Vagina (tissue), 2 donors: Measurements from ENCODE around the gene ANO6. TPM values are rescaled to one million over a fixed set of nuclear protein-coding genes. Genes with fewer than 3 reads are reported as not detected.
"Not testable (repeated sequence)": the region's sequence is repeated elsewhere in the genome, so short reads cannot be mapped to it uniquely, and the experiment has no call there.

Experiments used
- DNase-seq, 2 donors: peaks; one replicate each; pipeline ENCODE4 v3.0.0-alpha.2; 2017; ENCODE audit errors: extremely low spot score in 2 of 2
- H3K27ac ChIP-seq: fragments of 200-600 bp; sonication (generic); one replicate; pipeline ENCODE4 v1.5.1; 2019
- H3K27me3 ChIP-seq: fragments of 200-600 bp; sonication (generic); one replicate; pipeline ENCODE4 v1.5.1; 2019
- H3K36me3 ChIP-seq, 2 donors: fragments of 200-600 bp; sonication (generic); one replicate each; pipeline ENCODE4 v1.5.1; 2017 to 2019
- H3K4me1 ChIP-seq: fragments of 200-600 bp; sonication (generic); one replicate; pipeline ENCODE4 v1.5.1; 2019
- H3K4me3 ChIP-seq, 2 donors: fragments of 200-600 bp; sonication (generic); 1 replicate in 1 of 2; 2 replicates in 1 of 2; pipeline ENCODE4 v1.5.1; 2016 to 2019
- H3K9me3 ChIP-seq: fragments of 200-600 bp; sonication (generic); one replicate; pipeline ENCODE4 v1.5.1; 2019
- CTCF ChIP-seq, 3 experiments: fragments of 450-650 bp in 2 of 3; fragments of 200-600 bp in 1 of 3; sonication (generic) in 1 of 3; IDR thresholded peaks; one replicate each; pipeline ENCODE4 v1.5.1; 2017 to 2019; ENCODE audit warnings: antibody characterized with exemption in 3 of 3, mild to moderate bottlenecking in 2 of 3, moderate library complexity in 2 of 3
- POLR2A ChIP-seq, 2 donors: fragments of 450-650 bp; IDR thresholded peaks; one replicate each; pipeline ENCODE4 v1.6.1; 2017; ENCODE audit warnings: antibody characterized with exemption in 2 of 2, mild to moderate bottlenecking in 2 of 2, moderate library complexity in 2 of 2
- POLR2AphosphoS5 ChIP-seq, 2 donors: sonication (generic); formaldehyde crosslinking; IDR thresholded peaks; one replicate each; pipeline ENCODE4 v1.9.0; 2017; ENCODE audit warnings: antibody characterized with exemption in 2 of 2, mild to moderate bottlenecking in 2 of 2, low read depth in 1 of 2; ENCODE audit not compliant: insufficient read depth in 1 of 2
- intact Hi-C: fragments of 100-400 bp; cut with DNase I; formaldehyde crosslinking; loops from one replicate; pipeline ENCODE4 v1.15.1; 2023
- total RNA-seq: library from RNA; depleted of rRNA; stranded (reverse); fragments of >200 nt; gene quantifications from one replicate; pipeline ENCODE4 v1.2.3, GENCODE V29; 2016

The ANO6 gene
- total RNA-seq, result 48.4 TPM

- Histone ChIP-seq H3K4me1 (peaks cover 31% of the 10 kb centered on the region), H3K27me3 (no peaks in the 10 kb centered on the region), H3K36me3 (no peaks in the 10 kb centered on the region), H3K4me3 (peak within 1 kb of the TSS; percentile 82 to 94), H3K27ac (peak within 1 kb of the TSS; percentile 97), H3K9me3 (no peaks in the 10 kb centered on the region)
- peak in 1 of 2 donors; percentile 94 for DNase-seq
- intact Hi-C loops, result loop anchor here (10.0 kb wide), 2 partner anchors 59 to 169 kb away; no protein-coding TSS in a partner anchor
- peak in 1 of 2 donors; percentile 75 for TF ChIP-seq POLR2A (IDR thresholded peaks at IDR 0.05)
- peak; percentile 47 to 88 for TF ChIP-seq POLR2AphosphoS5 (IDR thresholded peaks at IDR 0.05; ENCODE audit: insufficient read depth in 1 of 2, low read depth in 1 of 2)
- TF ChIP-seq CTCF (IDR thresholded peaks at IDR 0.05), result peak in 1 of 3 experiments; percentile 16
Observed at GRCh38 chr12:45215419-45216229, at the start of gene ANO6. Gene ANO6 (plus strand): TSS chr12:45216095. CDS start chr12:45216322, 227 bp downstream.

GRCh38 chr12:45168976-45169375 lies 46.9 kb upstream of the ANO6 start:
- intact Hi-C loops, result no loop called here
- Histone ChIP-seq H3K27me3 (no peaks in the 10 kb centered on the region), H3K9me3 (no peaks in the 10 kb centered on the region), H3K36me3 (no peaks in the 10 kb centered on the region), H3K27ac (no peak overlapping the region), H3K4me1 (peaks cover 9% of the 10 kb centered on the region), H3K4me3 (no peak overlapping the region)
- DNase-seq, result no peak
- TF ChIP-seq CTCF (IDR thresholded peaks at IDR 0.05) (no peak), POLR2AphosphoS5 (IDR thresholded peaks at IDR 0.05; ENCODE audit: insufficient read depth in 1 of 2, low read depth in 1 of 2) (no peak), POLR2A (IDR thresholded peaks at IDR 0.05) (no peak)

GRCh38 chr12:45170456-45171042 lies 45.3 kb upstream of the ANO6 start:
- no peak for TF ChIP-seq POLR2A (IDR thresholded peaks at IDR 0.05)
- TF ChIP-seq CTCF (IDR thresholded peaks at IDR 0.05), result peak; percentile 59 to 71 (median 67)
- no peak for TF ChIP-seq POLR2AphosphoS5 (IDR thresholded peaks at IDR 0.05; ENCODE audit: insufficient read depth in 1 of 2, low read depth in 1 of 2)
- peaks cover 8% of the 10 kb centered on the region for H3K4me1 ChIP-seq
- H3K36me3 ChIP-seq, result no peaks in the 10 kb centered on the region
- DNase-seq, result no peak
- intact Hi-C loops, result no loop called here
- no peaks in the 10 kb centered on the region for H3K27me3 ChIP-seq
- H3K4me3 ChIP-seq, result no peak overlapping the region
- no peaks in the 10 kb centered on the region for H3K9me3 ChIP-seq
- H3K27ac ChIP-seq, result no peak overlapping the region

GRCh38 chr12:45173293-45173692 lies 42.6 kb upstream of the ANO6 start:
- H3K4me1 ChIP-seq, H3K4me3 ChIP-seq, intact Hi-C loops, H3K36me3 ChIP-seq, H3K27me3 ChIP-seq, H3K27ac ChIP-seq, DNase-seq: not testable (repeated sequence)
- H3K9me3 ChIP-seq, result peaks cover 10% of the 10 kb centered on the region

GRCh38 chr12:45174595-45174994 lies 41.3 kb upstream of the ANO6 start:
- no peak overlapping the region for H3K4me3 ChIP-seq
- intact Hi-C loops, result no loop called here
- no peaks in the 10 kb centered on the region for H3K4me1 ChIP-seq
- peaks cover 23% of the 10 kb centered on the region for H3K9me3 ChIP-seq
- H3K27ac ChIP-seq, result no peak overlapping the region
- no peak for DNase-seq
- no peaks in the 10 kb centered on the region for H3K36me3 ChIP-seq
- H3K27me3 ChIP-seq, result no peaks in the 10 kb centered on the region
- no peak for TF ChIP-seq CTCF (IDR thresholded peaks at IDR 0.05)
- no peak for TF ChIP-seq POLR2A (IDR thresholded peaks at IDR 0.05)
- TF ChIP-seq POLR2AphosphoS5 (IDR thresholded peaks at IDR 0.05; ENCODE audit: insufficient read depth in 1 of 2, low read depth in 1 of 2), result no peak
